Stomach (tissue), 4 donors: ENCODE results near the gene GJB2.

Source experiments
- CTCF ChIP-seq, 7 experiments: fragments of 450-650 bp in 4 of 7; fragments of 200-600 bp in 3 of 7; sonication (generic) in 3 of 7; IDR thresholded peaks; one replicate each; pipeline ENCODE4 v1.5.1; 2016 to 2019; ENCODE audit warnings: antibody characterized with exemption in 7 of 7, control low read depth in 2 of 7, mild to moderate bottlenecking in 1 of 7
- EP300 ChIP-seq: sonication (generic); formaldehyde crosslinking; IDR thresholded peaks from one replicate; pipeline ENCODE4 v1.6.1; 2017; ENCODE audit warnings: antibody characterized with exemption
- POLR2A ChIP-seq, 4 donors: fragments of 450-650 bp; IDR thresholded peaks; one replicate each; pipeline ENCODE4 v1.6.1; 2016; ENCODE audit warnings: antibody characterized with exemption in 4 of 4, control low read depth in 2 of 4, mild to moderate bottlenecking in 1 of 4, moderate library complexity in 1 of 4
- POLR2AphosphoS5 ChIP-seq, 3 donors: sonication (generic); formaldehyde crosslinking; IDR thresholded peaks; one replicate each; pipeline ENCODE4 v1.6.1; 2016; ENCODE audit warnings: antibody characterized with exemption in 3 of 3

DNA sequence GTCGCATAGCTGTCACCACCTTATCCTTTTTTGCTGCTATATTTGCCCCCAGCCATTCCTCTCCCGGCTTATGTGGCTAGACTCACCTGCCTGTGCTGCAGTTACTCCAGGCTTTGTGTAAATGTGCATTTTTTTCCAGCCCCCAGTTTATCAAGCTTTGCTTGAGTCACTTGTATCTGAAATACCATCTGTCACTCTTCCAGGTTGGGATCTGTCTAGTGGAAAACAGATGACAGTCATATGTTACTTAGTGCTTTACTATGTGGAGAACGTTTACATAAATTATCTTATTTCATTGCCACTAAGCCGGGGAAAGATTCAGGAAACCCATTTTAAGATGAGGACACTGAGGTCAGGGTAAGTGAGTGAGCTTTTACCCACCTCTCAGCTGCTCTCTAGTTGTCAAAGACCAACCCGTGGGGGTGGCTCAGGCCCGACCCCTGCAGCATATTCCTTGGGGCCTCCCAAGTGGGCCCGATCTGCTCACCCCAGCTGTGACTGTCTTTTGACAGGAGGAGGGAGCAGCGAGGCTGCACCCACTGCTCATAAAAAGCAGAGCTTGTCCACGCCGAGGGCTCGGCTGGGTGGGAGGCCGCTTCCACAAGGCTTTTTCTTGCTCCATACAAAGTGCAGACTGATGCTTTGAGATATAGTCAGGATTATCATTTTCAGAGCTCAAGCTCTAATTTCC lies 7.2 kb downstream of the GJB2 start:
- TF ChIP-seq CTCF (IDR thresholded peaks at IDR 0.05) (no peak), POLR2AphosphoS5 (IDR thresholded peaks at IDR 0.05) (no peak), POLR2A (IDR thresholded peaks at IDR 0.05) (no peak), EP300 (no peak)
